Subcutaneous abdominal adipose tissue (tissue), 5 donors: Measurements from ENCODE around the gene FAM25G.
"Not testable (repeated sequence)": the region's sequence is repeated elsewhere in the genome, so short reads cannot be mapped to it uniquely, and the experiment has no call there.

Experiments used
- H3K27ac ChIP-seq: one replicate; pipeline ENCODE4 v1.7.0; 2013; ENCODE audit warnings: low read depth, mild to moderate bottlenecking, inconsistent platforms, low read length, moderate library complexity
- H3K27me3 ChIP-seq, 5 donors: one replicate each; pipeline ENCODE4 v1.7.0; 2013; ENCODE audit warnings: low read length in 5 of 5, inconsistent platforms in 1 of 5; ENCODE audit not compliant: control insufficient read depth in 5 of 5, insufficient read depth in 4 of 5
- H3K36me3 ChIP-seq, 5 donors: one replicate each; pipeline ENCODE4 v1.7.0; 2013; ENCODE audit warnings: low read length in 5 of 5; ENCODE audit not compliant: control insufficient read depth in 5 of 5, insufficient read depth in 5 of 5
- H3K4me1 ChIP-seq, 5 donors: one replicate each; pipeline ENCODE4 v1.7.0; 2013; ENCODE audit warnings: low read length in 5 of 5, mild to moderate bottlenecking in 3 of 5, moderate library complexity in 1 of 5; ENCODE audit not compliant: control insufficient read depth in 5 of 5, insufficient read depth in 5 of 5
- H3K4me3 ChIP-seq, 5 donors: one replicate each; pipeline ENCODE4 v1.7.0; 2013; ENCODE audit warnings: low read length in 5 of 5, low read depth in 1 of 5
- H3K9ac ChIP-seq, 5 donors: one replicate each; pipeline ENCODE4 v1.7.0; 2013; ENCODE audit warnings: low read length in 5 of 5, mild to moderate bottlenecking in 4 of 5, moderate library complexity in 3 of 5
- H3K9me3 ChIP-seq, 5 donors: one replicate each; pipeline ENCODE4 v1.7.0; 2013; ENCODE audit warnings: low read length in 5 of 5; ENCODE audit not compliant: control insufficient read depth in 5 of 5
- donor health status: healthy.
- donor health status: healthy.
- donor health status: healthy.
- donor health status: healthy.
- donor health status: healthy.

FAM25G gene

GRCh38 chr10:47481182-47481766 is 10.2 kb downstream of the FAM25G start:
- not testable (repeated sequence) for H3K9me3 ChIP-seq, H3K27me3 ChIP-seq, H3K9ac ChIP-seq, H3K27ac ChIP-seq, H3K36me3 ChIP-seq, H3K4me1 ChIP-seq, H3K4me3 ChIP-seq

GRCh38 chr10:47480133-47480532 is 11.4 kb downstream of the FAM25G start:
- not testable (repeated sequence) for H3K9ac ChIP-seq, H3K9me3 ChIP-seq, H3K4me1 ChIP-seq, H3K4me3 ChIP-seq, H3K27me3 ChIP-seq, H3K36me3 ChIP-seq, H3K27ac ChIP-seq

- not testable (repeated sequence) for H3K9ac ChIP-seq, H3K4me3 ChIP-seq, H3K36me3 ChIP-seq, H3K4me1 ChIP-seq, H3K27ac ChIP-seq, H3K9me3 ChIP-seq, H3K27me3 ChIP-seq
These were observed 13.4 kb downstream of the FAM25G start for GRCh38 chr10:47478114-47478513.

GRCh38 chr10:47477078-47477477 is 14.4 kb downstream of the FAM25G start:
- not testable (repeated sequence) for H3K27ac ChIP-seq, H3K4me3 ChIP-seq, H3K4me1 ChIP-seq, H3K36me3 ChIP-seq, H3K9ac ChIP-seq, H3K27me3 ChIP-seq, H3K9me3 ChIP-seq

GRCh38 chr10:47475101-47475500 is 16.4 kb downstream of the FAM25G start:
- not testable (repeated sequence) for H3K36me3 ChIP-seq, H3K9me3 ChIP-seq, H3K4me1 ChIP-seq, H3K27ac ChIP-seq, H3K9ac ChIP-seq, H3K27me3 ChIP-seq, H3K4me3 ChIP-seq

- H3K9me3 ChIP-seq, H3K4me3 ChIP-seq, H3K9ac ChIP-seq, H3K4me1 ChIP-seq, H3K36me3 ChIP-seq, H3K27me3 ChIP-seq, H3K27ac ChIP-seq: not testable (repeated sequence)
These were observed 18.0 kb downstream of the FAM25G start for GRCh38 chr10:47473516-47473915.

- not testable (repeated sequence) for H3K36me3 ChIP-seq, H3K9ac ChIP-seq, H3K9me3 ChIP-seq, H3K27ac ChIP-seq, H3K4me3 ChIP-seq, H3K27me3 ChIP-seq, H3K4me1 ChIP-seq
These were observed 18.9 kb downstream of the FAM25G start for GRCh38 chr10:47472647-47473046.

GRCh38 chr10:47472072-47472471 is 19.4 kb downstream of the FAM25G start:
- not testable (repeated sequence) for H3K27ac ChIP-seq, H3K9me3 ChIP-seq, H3K4me1 ChIP-seq, H3K27me3 ChIP-seq, H3K36me3 ChIP-seq, H3K4me3 ChIP-seq, H3K9ac ChIP-seq

GRCh38 chr10:47468731-47469528 is 22.6 kb downstream of the FAM25G start:
- not testable (repeated sequence) for H3K4me1 ChIP-seq, H3K36me3 ChIP-seq, H3K4me3 ChIP-seq, H3K9me3 ChIP-seq, H3K27ac ChIP-seq, H3K27me3 ChIP-seq, H3K9ac ChIP-seq

GRCh38 chr10:47467957-47468356 is 23.5 kb downstream of the FAM25G start:
- H3K27ac ChIP-seq, H3K4me3 ChIP-seq, H3K4me1 ChIP-seq, H3K27me3 ChIP-seq, H3K36me3 ChIP-seq, H3K9ac ChIP-seq, H3K9me3 ChIP-seq: not testable (repeated sequence)
